SK-N-SH treated with all-trans-retinoic acid at 6 μM for 48 hours (cell line): ENCODE results near the gene RAB3B.
"Not testable (repeated sequence)": the region's sequence is repeated elsewhere in the genome, so short reads cannot be mapped to it uniquely, and the experiment has no call there.

Source experiments
- ARNTL ChIP-seq: fragments of 450-650 bp; formaldehyde crosslinking; IDR thresholded peaks from 2 replicates; pipeline ENCODE4 v1.5.0; 2020; ENCODE audit warnings: low read depth, mild to moderate bottlenecking, moderate library complexity, borderline replicate concordance
- BACH2 ChIP-seq: fragments of 250-450 bp; sonication (Bioruptor Pico); IDR thresholded peaks from 2 replicates; pipeline ENCODE4 v1.9.0; 2021; ENCODE audit warnings: mild to moderate bottlenecking, borderline replicate concordance
- OSR1 ChIP-seq: fragments of 250-450 bp; sonication (Bioruptor Pico); IDR thresholded peaks from 2 replicates; pipeline ENCODE4 v1.8.0; 2022; ENCODE audit warnings: moderate library complexity, mild to moderate bottlenecking, inconsistent platforms
- PPARA ChIP-seq: fragments of 250-450 bp; sonication (Bioruptor Pico); IDR thresholded peaks from 2 replicates; pipeline ENCODE4 v1.5.0; 2020; ENCODE audit warnings: mild to moderate bottlenecking, borderline replicate concordance
- RARB ChIP-seq: fragments of 250-450 bp; sonication (Bioruptor Pico); IDR thresholded peaks from 2 replicates; pipeline ENCODE4 v1.8.0; 2021; ENCODE audit warnings: mild to moderate bottlenecking, moderate library complexity
- SNAI2 ChIP-seq: fragments of 250-450 bp; sonication (Bioruptor Pico); IDR thresholded peaks from 2 replicates; pipeline ENCODE4 v1.5.0; 2020; ENCODE audit warnings: mild to moderate bottlenecking, moderate library complexity
- TOX ChIP-seq: fragments of 250-450 bp; sonication (Bioruptor Pico); IDR thresholded peaks from 2 replicates; pipeline ENCODE4 v1.8.0; 2021; ENCODE audit warnings: mild to moderate bottlenecking, moderate library complexity, borderline replicate concordance
- TSHZ2 ChIP-seq: fragments of 250-450 bp; sonication (Bioruptor Pico); IDR thresholded peaks from 2 replicates; pipeline ENCODE4 v1.5.0; 2020; ENCODE audit warnings: mild to moderate bottlenecking, moderate library complexity
- ZC3H10 ChIP-seq: fragments of 250-450 bp; sonication (Bioruptor Pico); IDR thresholded peaks from 2 replicates; pipeline ENCODE4 v1.5.1; 2021; ENCODE audit warnings: mild to moderate bottlenecking, moderate library complexity
- ZFP3 ChIP-seq: fragments of 250-450 bp; sonication (Bioruptor Pico); IDR thresholded peaks from 2 replicates; pipeline ENCODE4 v1.5.0; 2020; ENCODE audit warnings: mild to moderate bottlenecking, moderate library complexity
- ZFP30 ChIP-seq: fragments of 450-650 bp; formaldehyde crosslinking; IDR thresholded peaks from 2 replicates; pipeline ENCODE4 v1.5.0; 2022; ENCODE audit warnings: mild to moderate bottlenecking, moderate library complexity
- ZNF8 ChIP-seq: fragments of 450-650 bp; formaldehyde crosslinking; IDR thresholded peaks from 2 replicates; pipeline ENCODE4 v1.5.0; 2020; ENCODE audit warnings: mild to moderate bottlenecking, moderate library complexity
- TF ChIP-seq, protein P1 (sequence below): fragments of 250-450 bp; sonication (Bioruptor Pico); IDR thresholded peaks from 2 replicates; pipeline ENCODE4 v1.8.0; 2020; ENCODE audit warnings: mild to moderate bottlenecking, moderate library complexity, borderline replicate concordance
- TF ChIP-seq, protein P2 (sequence below): fragments of 250-450 bp; sonication (Bioruptor Pico); IDR thresholded peaks from 2 replicates; pipeline ENCODE4 v1.5.1; 2020; ENCODE audit warnings: low read depth, mild to moderate bottlenecking, moderate library complexity

DNA sequence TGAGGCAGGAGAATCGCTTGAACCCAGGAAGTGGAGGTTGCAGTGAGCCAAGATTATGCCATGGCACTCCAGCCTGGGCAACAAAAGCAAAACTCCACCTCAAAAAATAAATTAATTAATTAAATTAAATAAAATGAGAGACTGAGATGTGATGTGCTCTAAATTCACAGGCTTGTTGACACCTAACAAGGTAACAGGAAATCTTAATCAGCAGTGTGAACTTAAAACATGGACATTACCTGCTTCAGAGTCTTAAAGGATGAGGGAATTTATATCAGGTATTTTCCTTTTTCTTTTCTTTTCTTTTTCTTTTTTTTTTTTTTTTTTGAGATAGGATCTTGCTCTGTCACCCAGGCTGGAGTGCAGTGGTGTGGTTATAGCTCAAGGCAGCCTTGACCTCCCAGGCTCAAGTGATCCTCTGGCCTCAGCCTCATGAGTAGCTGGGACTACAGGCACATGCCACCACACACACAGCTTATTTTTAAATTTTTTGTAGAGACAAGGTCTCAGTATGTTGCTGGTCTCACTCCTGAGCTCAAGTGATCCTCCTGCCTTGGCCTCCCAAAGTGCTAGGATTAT is 23.2 kb downstream of the RAB3B start:
- TF ChIP-seq, protein P1, sequence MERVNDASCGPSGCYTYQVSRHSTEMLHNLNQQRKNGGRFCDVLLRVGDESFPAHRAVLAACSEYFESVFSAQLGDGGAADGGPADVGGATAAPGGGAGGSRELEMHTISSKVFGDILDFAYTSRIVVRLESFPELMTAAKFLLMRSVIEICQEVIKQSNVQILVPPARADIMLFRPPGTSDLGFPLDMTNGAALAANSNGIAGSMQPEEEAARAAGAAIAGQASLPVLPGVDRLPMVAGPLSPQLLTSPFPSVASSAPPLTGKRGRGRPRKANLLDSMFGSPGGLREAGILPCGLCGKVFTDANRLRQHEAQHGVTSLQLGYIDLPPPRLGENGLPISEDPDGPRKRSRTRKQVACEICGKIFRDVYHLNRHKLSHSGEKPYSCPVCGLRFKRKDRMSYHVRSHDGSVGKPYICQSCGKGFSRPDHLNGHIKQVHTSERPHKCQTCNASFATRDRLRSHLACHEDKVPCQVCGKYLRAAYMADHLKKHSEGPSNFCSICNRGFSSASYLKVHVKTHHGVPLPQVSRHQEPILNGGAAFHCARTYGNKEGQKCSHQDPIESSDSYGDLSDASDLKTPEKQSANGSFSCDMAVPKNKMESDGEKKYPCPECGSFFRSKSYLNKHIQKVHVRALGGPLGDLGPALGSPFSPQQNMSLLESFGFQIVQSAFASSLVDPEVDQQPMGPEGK (CRISPR knock-in tag): not testable (repeated sequence)
- not testable (repeated sequence) for TF ChIP-seq ZFP3; PPARA (CRISPR knock-in tag); OSR1 (CRISPR knock-in tag); ZFP30 (CRISPR knock-in tag); ARNTL (CRISPR knock-in tag); ZC3H10; RARB (CRISPR knock-in tag); ZNF8 (CRISPR knock-in tag); TSHZ2 (CRISPR knock-in tag); TOX; SNAI2 (CRISPR knock-in tag); BACH2 (CRISPR knock-in tag)
- TF ChIP-seq, protein P2, sequence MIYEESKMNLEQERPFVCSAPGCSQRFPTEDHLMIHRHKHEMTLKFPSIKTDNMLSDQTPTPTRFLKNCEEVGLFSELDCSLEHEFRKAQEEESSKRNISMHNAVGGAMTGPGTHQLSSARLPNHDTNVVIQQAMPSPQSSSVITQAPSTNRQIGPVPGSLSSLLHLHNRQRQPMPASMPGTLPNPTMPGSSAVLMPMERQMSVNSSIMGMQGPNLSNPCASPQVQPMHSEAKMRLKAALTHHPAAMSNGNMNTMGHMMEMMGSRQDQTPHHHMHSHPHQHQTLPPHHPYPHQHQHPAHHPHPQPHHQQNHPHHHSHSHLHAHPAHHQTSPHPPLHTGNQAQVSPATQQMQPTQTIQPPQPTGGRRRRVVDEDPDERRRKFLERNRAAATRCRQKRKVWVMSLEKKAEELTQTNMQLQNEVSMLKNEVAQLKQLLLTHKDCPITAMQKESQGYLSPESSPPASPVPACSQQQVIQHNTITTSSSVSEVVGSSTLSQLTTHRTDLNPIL (CRISPR knock-in tag): not testable (repeated sequence)
